Central memory CD8-positive, alpha-beta T cell (primary cell): ENCODE results near the gene ABCG1.
A peak's percentile ranks its signal among the peaks of the same experiment; 100 is the strongest.

Source experiments
- ATAC-seq: fragments of 150-1000 bp; cut with Tn5 transposase; replicated peaks from 2 replicates; pipeline ENCODE4 v1.10.0; 2022; ENCODE audit warnings: mild to moderate bottlenecking, moderate FRiP score, moderate number of reproducible peaks; ENCODE audit not compliant: poor library complexity, severe bottlenecking; ENCODE audit errors: extremely low read depth
- DNase-seq, 2 donors: peaks; one replicate each; pipeline ENCODE4 v3.0.0; 2021; ENCODE audit warnings: low spot score in 2 of 2
- H3K27ac Mint-ChIP-seq: one replicate; pipeline ENCODE4 v1.8.0; 2022; ENCODE audit warnings: low read depth, mild to moderate bottlenecking, moderate library complexity, mixed read lengths
- H3K27me3 Mint-ChIP-seq: one replicate; pipeline ENCODE4 v1.8.0; 2022; ENCODE audit warnings: mixed read lengths
- H3K36me3 Mint-ChIP-seq: one replicate; pipeline ENCODE4 v1.8.0; 2022; ENCODE audit warnings: mild to moderate bottlenecking, moderate library complexity, mixed read lengths; ENCODE audit not compliant: insufficient read depth
- H3K4me1 Mint-ChIP-seq: one replicate; pipeline ENCODE4 v1.8.0; 2022; ENCODE audit warnings: mixed read lengths
- H3K4me3 Mint-ChIP-seq: one replicate; pipeline ENCODE4 v1.8.0; 2022; ENCODE audit warnings: mild to moderate bottlenecking, moderate library complexity, mixed read lengths
- H3K9me3 Mint-ChIP-seq: one replicate; pipeline ENCODE4 v1.8.0; 2022; ENCODE audit warnings: mixed read lengths

ABCG1 gene

GRCh38 chr21:42233067-42233961, 14.4 kb downstream of the ABCG1 start:
- peak overlapping the region; percentile 96 for H3K27ac Mint-ChIP-seq
- H3K27me3 Mint-ChIP-seq: no peaks in the 10 kb centered on the region
- peaks cover 79% of the 10 kb centered on the region for H3K4me1 Mint-ChIP-seq
- ATAC-seq: peak; percentile 58
- peaks cover 31% of the 10 kb centered on the region for H3K36me3 Mint-ChIP-seq
- H3K9me3 Mint-ChIP-seq: no peaks in the 10 kb centered on the region
- peak overlapping the region; percentile 77 for H3K4me3 Mint-ChIP-seq
- DNase-seq: peak; percentile 75 to 88

- peaks cover 34% of the 10 kb centered on the region for H3K36me3 Mint-ChIP-seq
- H3K4me1 Mint-ChIP-seq: peaks cover 79% of the 10 kb centered on the region
- no peak for ATAC-seq
- H3K27ac Mint-ChIP-seq: peak overlapping the region; percentile 96
- no peak for DNase-seq
- peak overlapping the region; percentile 77 for H3K4me3 Mint-ChIP-seq
- H3K9me3 Mint-ChIP-seq: no peaks in the 10 kb centered on the region
- no peaks in the 10 kb centered on the region for H3K27me3 Mint-ChIP-seq
These were observed 15.1 kb downstream of the ABCG1 start for GRCh38 chr21:42234041-42234440.

- peak; percentile 49 for ATAC-seq
- Mint-ChIP-seq H3K27ac (peak overlapping the region; percentile 96), H3K4me3 (peak overlapping the region; percentile 77), H3K27me3 (no peaks in the 10 kb centered on the region), H3K4me1 (peaks cover 75% of the 10 kb centered on the region), H3K9me3 (no peaks in the 10 kb centered on the region), H3K36me3 (peaks cover 32% of the 10 kb centered on the region)
- DNase-seq: peak; percentile 75 to 83
These were observed 15.7 kb downstream of the ABCG1 start for GRCh38 chr21:42234464-42235241.

GRCh38 chr21:42235593-42235992, 16.7 kb downstream of the ABCG1 start:
- peak overlapping the region; percentile 96 for H3K27ac Mint-ChIP-seq
- H3K4me1 Mint-ChIP-seq: peaks cover 69% of the 10 kb centered on the region
- H3K27me3 Mint-ChIP-seq: no peaks in the 10 kb centered on the region
- peak overlapping the region; percentile 77 for H3K4me3 Mint-ChIP-seq
- DNase-seq (no peak), ATAC-seq (no peak)
- H3K9me3 Mint-ChIP-seq: no peaks in the 10 kb centered on the region
- H3K36me3 Mint-ChIP-seq: peaks cover 32% of the 10 kb centered on the region

GRCh38 chr21:42236014-42236413, 17.1 kb downstream of the ABCG1 start:
- Mint-ChIP-seq H3K27me3 (no peaks in the 10 kb centered on the region), H3K27ac (peak overlapping the region; percentile 96), H3K36me3 (peaks cover 32% of the 10 kb centered on the region), H3K4me3 (peak overlapping the region; percentile 77), H3K4me1 (peaks cover 65% of the 10 kb centered on the region), H3K9me3 (no peaks in the 10 kb centered on the region)
- ATAC-seq (no peak), DNase-seq (no peak)

- ATAC-seq (no peak), DNase-seq (no peak)
- Mint-ChIP-seq H3K27me3 (no peaks in the 10 kb centered on the region), H3K36me3 (peaks cover 32% of the 10 kb centered on the region), H3K27ac (peak overlapping the region; percentile 96), H3K4me1 (peaks cover 65% of the 10 kb centered on the region), H3K9me3 (no peaks in the 10 kb centered on the region), H3K4me3 (peak overlapping the region; percentile 77)
These were observed 17.8 kb downstream of the ABCG1 start for GRCh38 chr21:42236693-42237092.

- peak overlapping the region; percentile 77 for H3K4me3 Mint-ChIP-seq
- peaks cover 67% of the 10 kb centered on the region for H3K4me1 Mint-ChIP-seq
- peaks cover 32% of the 10 kb centered on the region for H3K36me3 Mint-ChIP-seq
- H3K27ac Mint-ChIP-seq: peak overlapping the region; percentile 96
- DNase-seq: no peak
- ATAC-seq: no peak
- H3K27me3 Mint-ChIP-seq: no peaks in the 10 kb centered on the region
- H3K9me3 Mint-ChIP-seq: no peaks in the 10 kb centered on the region
These were observed 18.2 kb downstream of the ABCG1 start for GRCh38 chr21:42237161-42237560.

- H3K4me3 Mint-ChIP-seq: peak overlapping the region; percentile 77
- peak overlapping the region; percentile 96 for H3K27ac Mint-ChIP-seq
- no peak for DNase-seq
- H3K36me3 Mint-ChIP-seq: peaks cover 32% of the 10 kb centered on the region
- H3K27me3 Mint-ChIP-seq: no peaks in the 10 kb centered on the region
- no peak for ATAC-seq
- peaks cover 67% of the 10 kb centered on the region for H3K4me1 Mint-ChIP-seq
- no peaks in the 10 kb centered on the region for H3K9me3 Mint-ChIP-seq
These were observed 18.6 kb downstream of the ABCG1 start for GRCh38 chr21:42237577-42237976.

GRCh38 chr21:42238185-42238934, 19.4 kb downstream of the ABCG1 start:
- peak; percentile 45 to 78 for DNase-seq

GRCh38 chr21:42239556-42239955, 20.6 kb downstream of the ABCG1 start:
- ATAC-seq (no peak), DNase-seq (no peak)
- Mint-ChIP-seq H3K27ac (no peak overlapping the region), H3K27me3 (no peaks in the 10 kb centered on the region), H3K4me1 (peaks cover 49% of the 10 kb centered on the region), H3K36me3 (peaks cover 25% of the 10 kb centered on the region), H3K4me3 (no peak overlapping the region), H3K9me3 (no peaks in the 10 kb centered on the region)

More at GRCh38 chr21:42238185-42238934, 19.4 kb downstream of the ABCG1 start:
- no peaks in the 10 kb centered on the region for H3K27me3 Mint-ChIP-seq
- H3K27ac Mint-ChIP-seq: peak overlapping the region; percentile 96
- peak overlapping the region; percentile 77 for H3K4me3 Mint-ChIP-seq
- ATAC-seq: peak; percentile 57
- no peaks in the 10 kb centered on the region for H3K9me3 Mint-ChIP-seq
- peaks cover 60% of the 10 kb centered on the region for H3K4me1 Mint-ChIP-seq
- H3K36me3 Mint-ChIP-seq: peaks cover 32% of the 10 kb centered on the region

- H3K27ac Mint-ChIP-seq: no peak overlapping the region
- no peak overlapping the region for H3K4me3 Mint-ChIP-seq
- peaks cover 48% of the 10 kb centered on the region for H3K4me1 Mint-ChIP-seq
- no peaks in the 10 kb centered on the region for H3K27me3 Mint-ChIP-seq
- DNase-seq (no peak), ATAC-seq (no peak)
- H3K36me3 Mint-ChIP-seq: peaks cover 23% of the 10 kb centered on the region
- H3K9me3 Mint-ChIP-seq: no peaks in the 10 kb centered on the region
These were observed 21.0 kb downstream of the ABCG1 start for GRCh38 chr21:42239973-42240372.

GRCh38 chr21:42242611-42243010, 23.7 kb downstream of the ABCG1 start:
- peaks cover 34% of the 10 kb centered on the region for H3K4me1 Mint-ChIP-seq
- DNase-seq (no peak), ATAC-seq (no peak)
- H3K9me3 Mint-ChIP-seq: no peaks in the 10 kb centered on the region
- no peaks in the 10 kb centered on the region for H3K27me3 Mint-ChIP-seq
- peak overlapping the region; percentile 24 for H3K27ac Mint-ChIP-seq
- H3K4me3 Mint-ChIP-seq: no peak overlapping the region
- H3K36me3 Mint-ChIP-seq: peaks cover 11% of the 10 kb centered on the region
